Stimulated activated naive CD8-positive, alpha-beta T cell treated with anti-CD3 and anti-CD28 coated beads, Interleukin-15, Interleukin-2, amounts not matched to agents 100 U/mL and 50 U/mL, for 24 hours (primary cell): ENCODE results near the gene RPS6KA1.
"Not testable (repeated sequence)": the region's sequence is repeated elsewhere in the genome, so short reads cannot be mapped to it uniquely, and the experiment has no call there.

Experiments
- ATAC-seq: fragments of 150-1000 bp; cut with Tn5 transposase; one replicate; pipeline ENCODE4 v1.10.0; 2021
- DNase-seq: peaks from one replicate; pipeline ENCODE4 v3.0.0; 2021

The RPS6KA1 gene

DNA sequence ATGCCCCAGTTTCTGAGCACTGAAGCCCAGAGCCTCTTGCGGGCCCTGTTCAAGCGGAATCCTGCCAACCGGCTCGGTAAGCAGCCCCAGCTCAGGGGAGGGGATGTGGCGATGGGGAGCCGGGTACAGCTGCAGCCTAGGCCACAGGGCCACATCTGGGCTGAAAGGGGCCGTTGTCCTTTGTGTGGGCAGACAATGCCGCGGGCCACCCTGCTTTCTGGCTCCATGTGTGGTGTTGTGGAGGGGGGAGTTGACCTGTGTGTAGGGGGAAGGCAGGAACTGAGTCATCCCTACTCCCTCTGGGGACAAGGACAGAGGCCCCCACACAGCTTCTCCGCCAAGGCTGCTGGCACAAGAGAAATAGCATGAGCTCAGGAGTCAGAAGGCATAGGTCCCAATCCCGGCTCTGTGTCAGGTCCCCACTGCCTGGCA lies 26.0 kb downstream of the RPS6KA1 start:
- ATAC-seq (peak; percentile 39), DNase-seq (no peak)

DNA sequence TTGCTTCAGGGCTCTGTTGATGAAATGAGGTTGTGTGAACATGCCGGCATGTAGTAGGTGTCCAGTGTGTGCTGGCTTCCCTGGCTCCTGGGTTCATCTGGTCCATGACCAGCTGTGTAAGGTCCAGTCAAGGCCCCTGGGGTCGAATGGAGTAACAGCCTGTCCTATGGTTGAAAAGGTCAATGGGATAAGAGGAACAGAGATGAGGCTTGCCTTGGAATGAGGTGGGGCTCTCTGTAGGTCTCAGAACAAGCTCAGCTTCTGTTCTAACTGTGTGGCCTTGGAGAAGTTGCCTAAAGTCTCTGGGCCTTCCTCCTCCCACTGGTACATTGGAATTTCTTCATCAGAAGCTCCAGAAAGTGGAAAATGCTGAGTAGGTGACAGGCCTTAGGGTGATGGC lies 26.6 kb downstream of the RPS6KA1 start:
- DNase-seq: no peak
- ATAC-seq: no peak

DNA sequence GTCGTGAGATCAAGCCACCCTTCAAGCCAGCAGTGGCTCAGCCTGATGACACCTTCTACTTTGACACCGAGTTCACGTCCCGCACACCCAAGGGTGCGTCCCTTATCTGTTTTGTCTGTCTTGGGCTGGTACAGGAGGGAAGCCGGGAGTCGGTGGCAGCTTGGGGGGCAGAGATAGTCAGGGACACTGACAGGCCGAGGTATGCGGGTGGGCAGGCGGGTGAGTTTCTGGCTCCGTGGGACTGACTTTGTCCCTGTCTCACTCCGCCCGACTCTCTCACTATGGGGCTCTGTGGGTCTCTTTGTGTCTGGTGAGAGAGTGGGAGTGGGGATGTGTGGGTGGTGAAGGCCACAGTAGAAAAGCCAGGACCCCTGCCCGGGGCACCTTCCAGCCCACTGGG lies 27.4 kb downstream of the RPS6KA1 start:
- ATAC-seq (no peak), DNase-seq (no peak)

DNA sequence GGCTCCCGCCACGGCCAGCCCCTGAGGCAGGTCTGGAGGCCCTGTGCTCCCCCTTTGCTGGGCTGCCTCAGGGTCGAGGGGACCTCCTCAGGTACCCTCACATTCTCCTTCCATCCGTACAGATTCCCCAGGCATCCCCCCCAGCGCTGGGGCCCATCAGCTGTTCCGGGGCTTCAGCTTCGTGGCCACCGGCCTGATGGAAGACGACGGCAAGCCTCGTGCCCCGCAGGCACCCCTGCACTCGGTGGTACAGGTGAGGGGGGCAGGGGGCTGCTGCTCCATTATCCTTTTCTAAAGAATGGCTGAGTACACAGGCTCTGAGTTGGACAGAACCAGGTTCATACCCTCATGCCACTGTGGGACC lies 29.1 kb downstream of the RPS6KA1 start:
- DNase-seq: no peak
- ATAC-seq: no peak

DNA sequence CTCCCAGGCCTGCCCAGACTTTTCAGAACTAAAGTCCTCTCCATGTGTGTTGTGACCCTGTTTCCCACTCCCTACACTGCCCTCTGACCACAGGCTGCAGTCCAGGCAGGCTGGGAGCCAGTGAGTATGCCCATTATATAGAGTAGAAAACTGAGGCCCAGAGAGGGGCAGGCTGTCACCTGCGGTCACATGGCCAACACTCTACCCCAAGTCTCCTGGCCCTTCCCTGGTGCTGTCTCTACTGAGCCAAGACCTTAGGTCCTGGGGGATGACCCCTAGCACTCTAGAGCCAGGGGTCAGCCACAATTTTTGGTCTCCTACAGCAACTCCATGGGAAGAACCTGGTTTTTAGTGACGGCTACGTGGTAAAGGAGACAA lies 30.8 kb downstream of the RPS6KA1 start:
- no peak for DNase-seq
- no peak for ATAC-seq

DNA sequence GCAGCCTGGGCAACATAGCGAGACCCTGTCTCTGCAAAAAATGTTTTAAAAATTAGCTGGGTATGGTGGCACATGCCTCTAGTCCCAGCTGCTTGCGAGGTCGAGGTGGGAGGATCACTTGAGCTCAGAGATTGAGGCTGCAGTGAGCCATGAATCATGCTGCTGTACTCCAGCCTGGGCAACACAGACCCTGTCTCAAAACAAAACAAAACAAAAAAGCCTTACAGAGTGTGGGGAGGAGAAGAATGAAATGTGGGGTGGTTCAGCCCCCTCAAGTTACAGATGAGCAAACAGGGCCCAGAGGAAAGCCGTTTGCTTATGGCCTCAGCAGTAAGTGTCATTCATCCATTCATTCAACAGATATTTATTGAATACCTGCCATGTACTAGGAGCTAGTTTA lies 40.7 kb downstream of the RPS6KA1 start:
- peak; percentile 51 for ATAC-seq

DNA sequence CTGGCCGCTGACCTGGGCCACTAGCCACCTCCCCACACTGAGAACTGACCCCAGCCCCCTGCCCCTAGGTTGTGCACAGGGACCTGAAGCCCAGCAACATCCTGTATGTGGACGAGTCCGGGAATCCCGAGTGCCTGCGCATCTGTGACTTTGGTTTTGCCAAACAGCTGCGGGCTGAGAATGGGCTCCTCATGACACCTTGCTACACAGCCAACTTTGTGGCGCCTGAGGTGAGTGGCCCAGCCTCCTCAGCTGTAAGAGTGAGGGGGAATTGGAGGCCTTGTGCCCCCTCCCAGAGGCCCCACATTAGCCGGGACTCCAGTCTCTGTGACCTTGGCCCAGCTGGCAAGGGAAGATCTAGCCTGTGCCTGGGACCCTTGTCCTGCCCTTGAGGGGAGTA lies 41.8 kb downstream of the RPS6KA1 start:
- ATAC-seq (no peak), DNase-seq (no peak)

More for the DNA sequence above, 40.7 kb downstream of the RPS6KA1 start:
- no peak for DNase-seq

DNA sequence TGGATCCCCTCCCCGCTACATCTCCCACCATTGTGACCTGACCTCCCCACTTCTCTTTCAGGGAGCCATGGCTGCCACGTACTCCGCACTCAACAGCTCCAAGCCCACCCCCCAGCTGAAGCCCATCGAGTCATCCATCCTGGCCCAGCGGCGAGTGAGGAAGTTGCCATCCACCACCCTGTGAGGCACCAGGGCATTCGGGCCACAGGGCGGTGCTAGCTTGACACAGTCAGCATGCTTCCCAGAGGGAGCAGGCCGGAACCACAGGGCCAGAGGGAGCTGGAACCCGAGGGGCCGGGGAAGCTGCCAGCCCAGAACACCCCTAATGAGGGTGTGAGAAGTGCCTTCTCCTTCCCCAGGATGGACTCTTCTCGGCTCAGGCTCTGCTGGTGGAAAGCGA lies 44.5 kb downstream of the RPS6KA1 start:
- no peak for ATAC-seq
- no peak for DNase-seq

DNA sequence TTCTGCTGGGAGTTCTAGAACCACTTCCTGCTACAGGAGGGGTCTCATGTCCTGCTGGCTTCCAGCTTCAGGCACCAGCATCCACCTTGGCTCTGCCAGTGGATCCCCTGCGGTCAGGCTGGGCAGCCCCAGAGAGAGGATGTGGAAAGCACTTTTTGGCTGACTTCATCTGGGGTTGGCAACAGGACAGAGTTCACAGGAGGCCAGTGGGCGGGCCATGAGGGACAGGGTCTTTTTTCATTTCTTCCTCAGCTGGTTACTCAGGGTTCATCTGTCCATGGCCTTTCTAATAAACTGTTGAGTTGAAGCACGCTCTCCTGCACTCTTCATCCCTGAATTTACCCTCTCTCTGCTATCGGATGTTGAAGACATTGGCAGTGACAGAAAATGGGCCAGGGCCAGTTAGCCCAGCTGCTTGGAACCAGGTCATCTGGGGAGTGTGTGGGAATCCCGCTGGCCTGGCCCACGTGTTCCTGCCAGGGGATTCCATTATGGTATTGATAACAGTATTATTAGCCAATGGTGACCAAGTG lies 45.2 kb downstream of the RPS6KA1 start:
- ATAC-seq (no peak), DNase-seq (peak; percentile 45)

DNA sequence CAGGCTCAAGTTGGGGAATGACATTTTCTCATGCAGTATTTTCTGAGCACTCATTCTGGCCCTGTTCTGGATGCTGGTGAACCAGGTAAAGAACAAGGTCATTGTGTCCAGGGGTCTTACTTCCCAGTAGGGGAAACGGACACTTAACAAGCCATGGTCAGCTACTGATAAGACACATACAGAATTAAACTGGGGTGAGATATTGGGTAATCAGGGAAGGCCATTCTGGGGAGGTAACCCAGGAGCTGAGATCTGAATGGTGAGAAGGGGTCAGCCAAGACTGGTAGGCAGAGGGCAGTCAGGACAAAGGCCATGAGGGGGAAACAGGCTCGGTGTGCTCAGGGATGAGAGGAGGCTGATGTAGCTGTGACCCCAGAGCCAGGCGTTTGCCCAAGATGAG lies 45.8 kb downstream of the RPS6KA1 start:
- ATAC-seq: no peak
- DNase-seq: no peak

DNA sequence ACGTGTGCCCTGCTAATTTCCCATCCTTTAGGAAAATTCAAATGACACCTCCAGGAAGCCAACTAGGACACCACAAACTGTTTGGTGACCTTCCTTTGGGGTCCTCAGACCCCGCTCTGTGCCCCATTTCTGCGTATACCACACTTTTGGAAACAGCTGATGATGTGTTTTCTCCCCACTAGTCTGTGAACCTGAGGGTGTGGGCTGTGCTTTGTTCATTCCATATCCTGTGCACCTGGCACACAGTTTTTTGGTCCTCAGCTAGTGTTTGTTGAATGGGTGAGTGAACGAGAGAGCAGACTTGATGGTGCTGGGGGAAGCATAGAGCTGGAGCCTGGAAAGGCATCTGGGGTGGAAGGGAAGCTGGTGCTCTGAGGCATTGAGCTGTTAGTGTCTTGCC lies 48.6 kb downstream of the RPS6KA1 start:
- ATAC-seq (no peak), DNase-seq (no peak)

DNA sequence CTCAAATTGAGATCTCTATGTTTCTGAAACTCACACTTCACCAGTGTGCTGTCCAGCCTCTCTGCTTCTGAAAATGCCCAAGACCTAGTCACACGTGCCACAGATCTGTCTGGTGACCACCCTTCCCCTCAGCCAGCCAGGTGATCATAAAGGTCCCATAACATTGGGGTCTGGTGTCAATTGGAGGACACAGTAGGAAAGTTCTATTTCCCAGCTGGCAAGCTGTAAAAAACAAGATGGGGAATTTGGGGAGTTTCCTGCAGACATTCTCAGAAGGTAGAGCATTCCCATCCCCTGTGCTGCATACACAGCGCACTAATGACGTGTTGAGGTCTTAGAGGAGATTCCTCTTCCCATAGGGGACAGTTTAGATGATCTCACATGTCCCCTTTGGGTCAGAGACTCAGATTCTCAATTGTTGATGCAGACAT lies 50.1 kb downstream of the RPS6KA1 start:
- ATAC-seq (peak; percentile 11), DNase-seq (peak; percentile 35)

DNA sequence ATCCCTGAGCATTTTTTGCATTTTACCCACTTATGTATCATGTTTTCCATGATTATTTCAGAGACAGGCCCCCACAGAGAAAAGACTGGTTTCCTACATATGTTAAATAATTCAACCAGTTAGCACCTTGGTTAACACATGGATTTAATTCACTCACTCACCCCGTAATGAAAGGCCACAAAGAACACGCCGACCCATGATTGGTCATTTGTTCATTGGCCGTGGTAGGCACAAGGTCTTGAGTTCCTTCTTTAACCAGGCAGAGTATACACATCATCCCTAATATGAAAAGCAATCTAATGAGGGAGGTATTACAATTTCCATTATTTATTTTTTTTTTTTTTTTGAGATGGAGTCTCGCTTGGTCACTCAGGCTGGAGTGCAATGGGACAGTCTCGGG lies 50.6 kb downstream of the RPS6KA1 start:
- peak; percentile 62 for DNase-seq
- peak; percentile 35 for ATAC-seq

DNA sequence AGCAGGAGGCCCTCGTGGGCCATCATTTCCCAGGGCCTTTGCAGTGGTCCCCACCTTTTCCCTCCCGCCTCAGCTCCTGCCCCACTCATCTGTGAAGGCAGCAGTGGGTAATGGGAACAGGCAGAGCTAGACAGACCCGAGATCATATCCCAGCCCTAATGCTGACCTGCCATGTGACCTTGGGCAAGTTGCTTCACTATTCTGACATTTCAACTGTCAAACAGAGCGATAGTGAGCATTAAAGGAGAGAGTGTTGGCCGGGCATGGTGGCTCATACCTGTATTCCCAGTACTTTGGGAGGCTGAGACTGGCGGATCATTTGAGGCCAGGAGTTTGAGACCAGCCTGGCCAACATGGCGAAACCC lies 51.7 kb downstream of the RPS6KA1 start:
- peak; percentile 5 for ATAC-seq
- DNase-seq: no peak

DNA sequence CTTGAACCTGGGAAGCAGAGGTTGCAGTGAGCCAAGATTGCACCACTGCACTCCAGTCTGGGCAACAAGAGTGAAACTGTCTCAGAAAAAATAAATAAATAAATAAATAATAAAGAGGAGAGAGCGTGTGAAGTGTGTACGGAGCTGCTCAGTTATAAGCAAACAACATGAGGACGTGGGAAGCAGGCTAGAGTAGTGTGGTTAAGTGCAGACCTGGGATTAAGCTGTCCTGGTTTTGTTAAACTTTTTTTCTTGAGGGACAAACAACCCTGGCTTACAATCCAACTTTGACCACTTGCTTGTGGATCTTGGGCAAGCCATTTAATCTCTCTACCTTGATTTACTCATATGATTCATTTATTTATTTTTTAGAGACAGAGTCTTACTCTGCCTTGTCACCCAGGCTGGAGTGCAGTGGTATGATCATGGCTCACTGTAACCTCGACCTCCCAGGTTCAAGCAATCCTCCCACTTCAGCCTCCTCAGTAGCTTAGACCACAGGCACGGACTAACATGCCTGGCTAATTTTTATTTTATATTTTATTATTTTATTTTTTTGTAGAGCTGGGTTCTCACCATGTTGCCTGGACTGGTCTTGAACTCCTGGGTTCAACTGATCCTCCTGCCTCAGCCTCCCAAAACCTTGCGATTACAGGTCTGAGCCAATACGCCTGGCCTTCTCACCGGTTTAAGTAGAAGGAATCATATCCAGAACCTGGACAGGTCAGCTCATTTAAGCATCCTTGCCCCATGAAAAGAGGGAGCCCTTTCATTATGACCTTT lies 52.7 kb downstream of the RPS6KA1 start:
- DNase-seq (no peak), ATAC-seq (no peak)

DNA sequence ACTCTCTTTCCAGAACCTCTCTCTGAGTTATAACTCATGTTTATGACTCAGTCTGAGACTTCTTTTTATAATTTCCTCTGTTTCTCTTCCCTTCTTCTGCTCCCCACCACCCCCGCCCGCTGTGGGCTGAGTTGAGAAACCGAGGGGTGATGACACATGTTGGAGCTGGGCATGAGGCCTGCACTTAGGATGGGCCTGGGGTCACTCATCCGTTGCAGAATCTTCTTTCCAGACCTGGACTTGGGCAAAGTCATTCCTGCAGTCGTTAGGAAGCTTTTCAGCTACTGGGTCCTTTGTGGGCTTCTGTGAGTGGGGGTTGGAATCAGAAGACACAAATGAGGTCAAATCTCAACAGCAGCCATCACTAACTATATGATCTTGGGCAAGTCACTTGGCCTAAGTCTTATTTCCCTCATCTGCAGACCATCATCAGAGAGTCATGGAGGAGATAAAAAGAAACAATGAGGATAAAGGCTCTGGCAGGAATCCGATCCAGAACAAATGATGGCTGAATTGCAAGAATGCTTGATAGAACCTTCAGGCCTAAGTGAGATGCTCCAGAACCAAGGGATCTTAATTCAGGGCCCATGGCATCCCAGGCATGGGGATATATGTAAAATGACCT lies 53.4 kb downstream of the RPS6KA1 start:
- peak; percentile 41 for ATAC-seq
- DNase-seq: peak; percentile 90

DNA sequence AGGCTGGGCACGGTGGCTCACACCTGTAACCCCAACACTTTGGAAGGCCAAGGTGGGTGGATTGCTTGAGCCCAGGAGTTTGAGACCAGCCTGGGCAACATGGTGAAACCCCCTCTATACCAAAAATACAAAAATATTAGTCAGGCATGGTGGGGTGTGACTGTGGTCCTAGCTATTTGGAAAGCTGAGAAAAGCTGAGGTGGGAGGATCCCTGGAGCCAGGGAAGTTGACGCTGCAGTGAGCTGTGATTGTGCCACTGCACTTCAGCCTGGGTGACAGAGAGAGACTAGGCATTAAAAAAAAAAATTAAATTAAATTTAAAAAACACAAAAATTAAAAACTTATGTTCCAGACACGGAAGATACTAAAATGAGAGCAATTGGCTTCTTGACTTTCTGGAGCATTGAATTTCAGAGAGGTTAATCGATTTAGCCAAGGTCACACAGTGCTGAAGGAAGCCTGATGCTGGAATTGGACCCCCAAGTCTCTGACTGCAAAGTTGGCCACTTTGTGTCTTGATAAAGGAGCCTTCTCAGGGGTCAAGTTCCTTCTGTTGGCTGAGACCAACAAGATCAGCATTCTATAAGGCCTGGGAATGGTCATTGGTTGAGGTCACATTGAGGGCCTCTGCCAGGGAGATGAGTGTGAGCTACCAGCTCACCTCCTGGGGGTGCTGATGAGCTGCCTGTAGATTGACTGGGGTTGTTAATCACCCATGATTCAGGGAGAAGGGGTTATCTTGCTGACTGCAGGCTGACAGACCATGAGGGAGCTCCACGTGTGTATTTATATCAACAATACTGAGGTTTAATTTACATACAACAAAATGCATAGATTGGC lies 54.3 kb downstream of the RPS6KA1 start:
- DNase-seq: peak; percentile 72
- ATAC-seq: no peak

DNA sequence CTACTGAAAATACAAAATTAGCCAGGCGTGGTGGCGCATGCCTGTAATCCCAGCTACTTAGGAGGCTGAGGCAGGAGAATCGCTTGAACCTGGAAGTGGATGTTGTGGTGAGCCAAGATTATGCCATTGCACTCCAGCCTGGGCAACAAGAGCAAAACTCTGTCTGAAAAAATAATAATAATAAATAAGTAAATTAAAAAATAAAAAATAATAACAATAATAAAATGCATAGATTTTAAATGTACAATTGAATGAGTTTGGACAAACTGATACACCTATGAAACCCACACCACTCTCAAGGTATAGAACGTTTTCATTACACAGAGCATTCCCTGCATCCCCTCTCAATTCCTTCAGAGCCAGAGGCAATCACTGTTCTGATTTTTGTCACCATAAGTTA lies 55.0 kb downstream of the RPS6KA1 start:
- not testable (repeated sequence) for ATAC-seq, DNase-seq

DNA sequence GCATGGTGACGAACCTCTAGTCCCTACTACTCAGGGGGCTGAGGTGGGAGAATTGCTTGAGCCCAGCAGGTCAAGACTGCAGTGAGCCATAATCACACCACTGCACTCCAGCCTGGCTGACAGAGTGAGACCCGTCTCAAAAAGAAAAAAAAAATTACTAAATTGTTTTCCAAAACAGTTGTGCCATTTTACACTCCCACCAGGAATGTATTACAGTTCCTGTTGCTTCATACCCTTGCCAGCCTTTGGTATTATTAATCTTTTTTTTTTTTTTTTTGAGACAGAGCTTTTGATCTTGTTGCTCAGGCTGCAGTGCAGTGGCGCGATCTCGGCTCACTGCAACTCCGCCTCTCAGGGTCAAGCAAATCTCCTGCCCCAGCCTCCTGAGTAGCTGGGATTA lies 55.9 kb downstream of the RPS6KA1 start:
- ATAC-seq: no peak
- no peak for DNase-seq

DNA sequence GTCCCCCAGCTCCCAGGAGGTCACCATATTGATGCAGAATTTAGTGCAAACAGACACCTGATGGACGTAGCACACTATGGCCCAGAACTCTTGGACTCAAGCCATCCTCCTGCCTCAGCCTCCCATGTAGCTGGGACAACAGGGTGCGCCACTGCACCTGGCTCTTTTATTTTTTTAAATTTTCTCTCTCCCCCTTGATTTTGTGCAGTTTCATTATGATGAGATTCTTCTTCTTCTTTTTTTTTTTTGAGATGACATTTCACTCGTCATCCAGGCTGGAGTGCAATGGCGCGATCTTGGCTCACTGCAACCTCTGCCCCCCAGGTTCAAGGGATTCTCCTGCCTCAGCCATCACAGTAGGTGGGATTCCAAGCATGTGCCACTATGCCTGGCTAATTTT lies 63.8 kb downstream of the RPS6KA1 start:
- no peak for ATAC-seq
- no peak for DNase-seq

DNA sequence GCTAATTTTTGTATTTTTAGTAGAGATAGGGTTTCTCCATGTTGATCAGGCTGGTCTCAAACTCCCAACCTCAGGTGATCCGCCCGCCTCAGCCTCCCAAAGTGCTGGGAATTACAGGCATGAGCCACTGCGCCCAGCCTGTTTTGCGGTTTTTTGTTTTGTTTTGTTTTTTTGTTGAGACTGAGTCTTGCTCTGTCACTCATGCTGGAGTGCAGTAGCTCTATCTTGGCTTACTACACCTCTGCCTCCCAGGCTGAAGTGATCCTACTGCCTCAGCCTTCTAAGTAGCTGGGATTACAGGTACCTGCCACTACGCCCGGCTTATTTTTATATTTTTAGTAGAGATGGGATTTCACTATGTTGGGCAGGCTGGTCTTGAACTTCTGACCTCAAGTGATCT lies 65.0 kb downstream of the RPS6KA1 start:
- not testable (repeated sequence) for ATAC-seq, DNase-seq

DNA sequence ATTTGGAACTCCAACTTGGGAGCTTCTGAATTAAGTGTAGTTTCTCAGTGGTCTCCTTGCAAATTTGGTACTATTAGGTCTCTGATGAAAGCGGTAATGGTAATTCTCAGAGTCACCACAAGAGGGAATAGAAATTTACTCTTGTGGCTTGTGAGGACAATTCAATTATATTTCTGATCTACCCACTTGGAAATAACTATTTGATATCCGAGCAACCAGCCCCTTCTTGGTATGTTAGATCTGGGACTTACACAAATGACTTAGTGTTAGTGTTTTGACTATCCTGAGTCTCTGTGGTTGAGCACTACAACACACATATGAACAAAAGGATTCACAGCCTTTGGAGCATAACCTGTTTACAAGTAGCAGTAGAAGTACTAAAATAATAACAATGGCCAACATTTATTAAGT lies 68.1 kb downstream of the RPS6KA1 start:
- peak; percentile 75 for ATAC-seq
- DNase-seq: no peak

DNA sequence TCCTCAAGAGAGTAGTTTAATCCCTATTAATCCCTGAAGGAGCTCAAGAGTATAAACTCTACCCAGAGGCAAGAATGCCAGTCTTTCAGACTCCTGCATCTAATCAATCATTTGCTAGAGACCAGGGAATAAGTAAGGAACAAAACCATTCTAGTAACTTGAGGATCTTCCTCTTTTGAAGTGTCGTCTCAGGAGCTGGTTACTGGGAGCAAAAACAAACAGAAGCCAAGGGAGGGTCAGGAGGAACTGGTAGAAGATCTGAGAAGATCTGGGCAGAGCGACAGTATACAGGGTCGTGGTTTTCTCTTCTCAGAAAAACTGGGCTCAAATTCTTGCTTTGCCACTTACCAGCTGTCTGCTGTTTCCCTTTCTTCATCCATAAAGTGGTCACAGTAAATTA lies 69.3 kb downstream of the RPS6KA1 start:
- ATAC-seq (no peak), DNase-seq (no peak)
